ENCODE data around the gene ECE1. TPM values are rescaled to one million over a fixed set of nuclear protein-coding genes. Genes with fewer than 3 reads are reported as not detected.
A peak's percentile ranks its signal among the peaks of the same experiment; 100 is the strongest.

Gene ECE1
- total and polyA plus RNA-seq, 2 of the 4 experiments (the other 2 are of a cell fraction), result 61.8 to 124 TPM

DNA sequence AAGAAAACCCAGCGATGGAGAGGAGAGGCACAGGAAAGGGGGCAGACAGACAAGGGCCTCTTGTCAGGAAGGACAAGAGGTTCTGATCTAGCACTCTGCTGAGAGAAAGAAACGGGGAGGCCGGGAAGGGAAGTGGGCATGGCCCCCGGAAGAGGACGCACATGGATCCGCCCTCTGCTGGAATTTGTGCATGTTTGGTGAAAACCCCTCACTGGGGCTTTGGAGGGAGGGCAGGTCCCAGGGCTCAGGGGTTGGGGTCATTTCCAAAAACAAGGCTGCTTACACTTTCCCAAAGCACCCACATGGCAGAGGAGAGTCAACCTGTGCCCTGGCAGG, 32.4 kb upstream of the ECE1 start:
- H3K23ac ChIP-seq (ENCODE audit: low read depth, low read length), result peak overlapping the region; percentile 58; the same call in 1 of the 2 replicates
- ATAC-seq (ENCODE audit: low read depth), result no peak
- H3K14ac ChIP-seq (replicated peaks; ENCODE audit: low read depth, low read length), result peak overlapping the region; percentile 72
- 0 out of 2 replicates have a peak, but pooled peaks cover 7% of the 10 kb centered on the region for H4K20me1 ChIP-seq (ENCODE audit: insufficient read depth, low read length)
- H3K79me1 ChIP-seq (ENCODE audit: low read depth in 1 of 2, low read length in 2 of 2), result peaks cover 57 to 94% of the 10 kb centered on the region in 2 experiments
- peak overlapping the region; percentile 60 for H3K27ac ChIP-seq (ENCODE audit: insufficient read depth, low read length)
- H2AK5ac ChIP-seq (ENCODE audit: low read depth, low read length), result peak overlapping the region; percentile 89
- H2BK20ac ChIP-seq (ENCODE audit: low read depth, low read length), result peak overlapping the region; percentile 86
- peak overlapping the region; percentile 91 for H4K91ac ChIP-seq (ENCODE audit: insufficient read depth, low read depth, low read length)
- 17% methylated on average over 1 of the region's 6 CpGs; no CpG with 5 or more reads in 1 of the 2 experiments for WGBS, 2 experiments (ENCODE audit: extremely low coverage in 2 of 2, insufficient read length in 1 of 2)
- in situ Hi-C loops (cut with MboI; ENCODE audit: low sequenced_read_pairs), result no loop called here
- H3K27me3 ChIP-seq (ENCODE audit: control insufficient read depth, insufficient read depth, low read length), result no peaks in the 10 kb centered on the region
- CTCF ChIA-PET, result no interaction called here
- peak overlapping the region; percentile 16; the same call in 1 of the 2 replicates for H3K56ac ChIP-seq (ENCODE audit: extremely low read depth, insufficient read depth, low read length)
- peak overlapping the region; percentile 10 for H2AK9ac ChIP-seq (replicated peaks; ENCODE audit: low read depth, low read length, poor library complexity)
- peak overlapping the region; percentile 22 for H3K18ac ChIP-seq (ENCODE audit: low read depth, low read length)
- H3K4me3 ChIP-seq (ENCODE audit: insufficient read depth, low read depth, low read length), result no peak overlapping the region
- H2BK15ac ChIP-seq (ENCODE audit: low read depth, low read length), result peak overlapping the region; percentile 93; the same call in 2 of the 3 replicates
- intact Hi-C loops (cut with micrococcal nuclease), result no loop called here
- peak overlapping the region; percentile 74 to 87 for H4K8ac ChIP-seq (ENCODE audit: low read depth in 2 of 2, low read length in 2 of 2)
- no peak for DNase-seq
- TF ChIP-seq POLR2A (IDR thresholded peaks at IDR 0.05; ENCODE audit: low read depth, low read length) (no peak), MXI1 (IDR thresholded peaks at IDR 0.05; ENCODE audit: borderline replicate concordance, low read depth, low read length) (no peak)
- TF ChIP-seq, protein P1, sequence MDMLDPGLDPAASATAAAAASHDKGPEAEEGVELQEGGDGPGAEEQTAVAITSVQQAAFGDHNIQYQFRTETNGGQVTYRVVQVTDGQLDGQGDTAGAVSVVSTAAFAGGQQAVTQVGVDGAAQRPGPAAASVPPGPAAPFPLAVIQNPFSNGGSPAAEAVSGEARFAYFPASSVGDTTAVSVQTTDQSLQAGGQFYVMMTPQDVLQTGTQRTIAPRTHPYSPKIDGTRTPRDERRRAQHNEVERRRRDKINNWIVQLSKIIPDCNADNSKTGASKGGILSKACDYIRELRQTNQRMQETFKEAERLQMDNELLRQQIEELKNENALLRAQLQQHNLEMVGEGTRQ (IDR thresholded peaks at IDR 0.05; ENCODE audit: low read depth, low read length), result no peak
- peak overlapping the region; percentile 82 for H2BK120ac ChIP-seq (ENCODE audit: low read depth, low read length)
- peak overlapping the region; percentile 36; the same call in 1 of the 2 replicates for H4K5ac ChIP-seq (ENCODE audit: low read depth, low read length)
- dilution Hi-C loops (cut with HindIII; ENCODE audit: low sequenced_read_pairs, unreplicated experiment), result no loop called here
- peak overlapping the region; percentile 69 for H2BK5ac ChIP-seq (ENCODE audit: low read depth, low read length, poor library complexity, severe bottlenecking)
- POLR2A ChIA-PET (ENCODE audit: unreplicated experiment), result no interaction called here
- H3K4me2 ChIP-seq (ENCODE audit: low read depth, low read length), result no peak overlapping the region
- BruUV-seq (replicated peaks), result no TSS peak
- H3K9me1 ChIP-seq (ENCODE audit: insufficient read depth, low read length), result peaks cover 44% of the 10 kb centered on the region
- no peaks in the 10 kb centered on the region for H3K9me3 ChIP-seq (ENCODE audit: control insufficient read depth, insufficient read depth, low read length)
- H3K4me1 ChIP-seq (ENCODE audit: control insufficient read depth, insufficient read depth, low read length), result peaks cover 85% of the 10 kb centered on the region
- H3K9ac ChIP-seq (ENCODE audit: low read depth, low read length), result no peak overlapping the region; the same call in 1 of the 2 replicates
- no peak overlapping the region for H2AFZ ChIP-seq (replicated peaks; ENCODE audit: low read length, poor library complexity)
- H3K36me3 ChIP-seq (ENCODE audit: control insufficient read depth, insufficient read depth, low read length), result peaks cover under 1% of the 10 kb centered on the region; the same call in 1 of the 2 replicates
- H3K4ac ChIP-seq (ENCODE audit: low read depth, low read length), result peak overlapping the region; percentile 94

All from IMR-90 (cell line).